Endometrial microvascular endothelial cells (primary cell): ENCODE measurements around the gene KRT4. TPM values are rescaled to one million over a fixed set of nuclear protein-coding genes. Genes with fewer than 3 reads are reported as not detected.
"Not testable (repeated sequence)": the region's sequence is repeated elsewhere in the genome, so short reads cannot be mapped to it uniquely, and the experiment has no call there.

ENCODE experiments used
- in situ Hi-C: cut with HindIII; loops from 2 replicates; pipeline ENCODE4 v1.10.0; 2017; ENCODE audit warnings: low sequenced_read_pairs, low pct_unique_long_range_greater_than_20kb; ENCODE audit errors: inconsistent ontology term
- total RNA-seq: library from RNA; depleted of rRNA; stranded (reverse); fragments of >200 nt; gene quantifications from one replicate; pipeline ENCODE4 v1.2.3, GENCODE V29; 2015; ENCODE audit errors: inconsistent ontology term

KRT4 gene
- not detected for total RNA-seq

- in situ Hi-C loops = no loop called here
Observed at GRCh38 chr12:52813885-52814709, at the start of gene KRT4. Gene KRT4 (minus strand): TSS chr12:52814116. CDS start chr12:52814058, 58 bp downstream.

- in situ Hi-C loops = no loop called here
Observed at GRCh38 chr12:52862023-52862422, 48.1 kb upstream of the KRT4 start.

- in situ Hi-C loops = no loop called here
Observed at GRCh38 chr12:52861511-52861910, 47.6 kb upstream of the KRT4 start.

- in situ Hi-C loops = no loop called here
Observed at GRCh38 chr12:52860102-52860823, 46.3 kb upstream of the KRT4 start.

- in situ Hi-C loops = no loop called here
Observed at GRCh38 chr12:52857500-52857899, 43.6 kb upstream of the KRT4 start.

- in situ Hi-C loops = no loop called here
Observed at GRCh38 chr12:52856787-52857186, 42.9 kb upstream of the KRT4 start.

GRCh38 chr12:52856077-52856476 lies 42.2 kb upstream of the KRT4 start:
- in situ Hi-C loops = not testable (repeated sequence)

GRCh38 chr12:52851787-52852186 lies 37.9 kb upstream of the KRT4 start:
- in situ Hi-C loops = no loop called here

GRCh38 chr12:52850681-52851080 lies 36.8 kb upstream of the KRT4 start:
- in situ Hi-C loops = no loop called here

GRCh38 chr12:52849511-52849910 lies 35.6 kb upstream of the KRT4 start:
- in situ Hi-C loops = no loop called here

- in situ Hi-C loops = no loop called here
Observed at GRCh38 chr12:52848661-52849255, 34.8 kb upstream of the KRT4 start, which contains the start of gene KRT78. Gene KRT78 (minus strand): TSS chr12:52848994. CDS start chr12:52848930, 64 bp downstream.

GRCh38 chr12:52847335-52848102 lies 33.6 kb upstream of the KRT4 start:
- in situ Hi-C loops = no loop called here

GRCh38 chr12:52846356-52846970 lies 32.5 kb upstream of the KRT4 start:
- in situ Hi-C loops = no loop called here

- in situ Hi-C loops = no loop called here
Observed at GRCh38 chr12:52845946-52846345, 32.0 kb upstream of the KRT4 start.

GRCh38 chr12:52844386-52844785 lies 30.5 kb upstream of the KRT4 start:
- in situ Hi-C loops = no loop called here

- in situ Hi-C loops = no loop called here
Observed at GRCh38 chr12:52839436-52840105, 25.7 kb upstream of the KRT4 start.

- in situ Hi-C loops = no loop called here
Observed at GRCh38 chr12:52838609-52839435, 24.9 kb upstream of the KRT4 start.
